SK-N-SH (cell line): ENCODE measurements around the gene KRTAP1-1. TPM values are rescaled to one million over a fixed set of nuclear protein-coding genes. Genes with fewer than 3 reads are reported as not detected.

Experiments used
- CTCF ChIA-PET: fragments of 300-600, 350-600 bp; formaldehyde crosslinking; extraction: SDS; loops from one replicate; lab custom pipeline; 2021; lab: Yijun Ruan, JAX
- POLR2A ChIA-PET: fragments of 350-600 bp; sonication (Branson Sonifier 250); formaldehyde crosslinking; extraction: SDS; loops from one replicate; lab custom pipeline; 2020; ENCODE audit warnings: antibody characterized with exemption, inconsistent platforms; lab: Yijun Ruan, JAX
- DNase-seq: peaks from one replicate; pipeline ENCODE4 v3.0.0; 2012
- H2AFZ ChIP-seq: fragments of 200-600 bp; sonication (generic); 2 replicates; pipeline ENCODE4 v1.8.1; 2016; ENCODE audit warnings: antibody characterized with exemption, mild to moderate bottlenecking, low read depth
- H3F3A ChIP-seq: fragments of 200-600 bp; sonication (generic); replicated peaks from 2 replicates; pipeline ENCODE3; 2016; ENCODE audit warnings: antibody characterized with exemption, mild to moderate bottlenecking; ENCODE audit not compliant: insufficient read depth
- H3K27ac ChIP-seq, 2 experiments: fragments of 200-500 bp in 1 of 2; fragments of 200-600 bp in 1 of 2; sonication (Bioruptor generic) in 1 of 2; sonication (generic), shearing (Covaris generic) in 1 of 2; 2 replicates each; pipeline versions ENCODE4 v1.5.1 to v1.6.1; 2014 to 2016; ENCODE audit warnings: low read depth in 2 of 2, inconsistent platforms in 1 of 2, low read length in 1 of 2, mild to moderate bottlenecking in 1 of 2, mixed read lengths in 1 of 2
- H3K27me3 ChIP-seq: fragments of 200-600 bp; sonication (generic), shearing (Covaris generic); 2 replicates; pipeline ENCODE4 v1.6.1; 2016; ENCODE audit warnings: mixed run types; ENCODE audit not compliant: insufficient read depth
- H3K36me3 ChIP-seq, 2 experiments: fragments of 200-500 bp in 1 of 2; fragments of 200-600 bp in 1 of 2; sonication (Bioruptor generic) in 1 of 2; sonication (generic) in 1 of 2; replicated peaks in 1 of 2; 2 replicates each; pipeline versions ENCODE3 to v1.5.1; 2014 to 2016; ENCODE audit warnings: low read length in 1 of 2, mild to moderate bottlenecking in 1 of 2; ENCODE audit not compliant: insufficient read depth in 2 of 2, control insufficient read depth in 1 of 2
- H3K4me1 ChIP-seq, 2 experiments: fragments of 200-500 bp in 1 of 2; fragments of 200-600 bp in 1 of 2; sonication (Bioruptor generic) in 1 of 2; sonication (generic), shearing (Covaris generic) in 1 of 2; 2 replicates each; pipeline versions ENCODE4 v1.5.1 to v1.6.1; 2014 to 2016; ENCODE audit warnings: low read depth in 1 of 2, low read length in 1 of 2, mixed run types in 1 of 2; ENCODE audit not compliant: insufficient read depth in 2 of 2, control insufficient read depth in 1 of 2
- H3K4me2 ChIP-seq: fragments of 200-600 bp; sonication (generic), shearing (Covaris generic); 2 replicates; pipeline ENCODE4 v1.6.1; 2017; ENCODE audit warnings: mixed run types
- H3K4me3 ChIP-seq, 2 experiments: fragments of 200-500 bp in 1 of 2; fragments of 200-600 bp in 1 of 2; sonication (Bioruptor generic) in 1 of 2; sonication (generic), shearing (Covaris generic) in 1 of 2; 2 replicates each; pipeline versions ENCODE4 v1.5.1 to v1.8.1; 2014 to 2016; ENCODE audit warnings: low read depth in 2 of 2, inconsistent platforms in 1 of 2, low read length in 1 of 2, mild to moderate bottlenecking in 1 of 2, mixed read lengths in 1 of 2, moderate library complexity in 1 of 2
- H3K79me2 ChIP-seq: fragments of 200-600 bp; sonication (generic); 2 replicates; pipeline ENCODE4 v1.8.1; 2017; ENCODE audit warnings: mild to moderate bottlenecking; ENCODE audit not compliant: insufficient read depth
- H3K9ac ChIP-seq: fragments of 200-600 bp; sonication (generic); 2 replicates; pipeline ENCODE4 v1.6.1; 2017; ENCODE audit warnings: mixed run types
- H3K9me2 ChIP-seq: fragments of 200-600 bp; sonication (generic); 2 replicates; pipeline ENCODE4 v1.6.1; 2017; ENCODE audit warnings: mixed run types
- H3K9me3 ChIP-seq: fragments of 200-600 bp; sonication (generic); 2 replicates; pipeline ENCODE4 v1.6.1; 2017; ENCODE audit warnings: mixed run types, mild to moderate bottlenecking, moderate library complexity
- H4K20me1 ChIP-seq: fragments of 200-600 bp; sonication (generic); 2 replicates; pipeline ENCODE4 v1.6.1; 2017; ENCODE audit warnings: mild to moderate bottlenecking, mixed run types; ENCODE audit not compliant: insufficient read depth
- ELF1 ChIP-seq: IDR thresholded peaks from 2 replicates; pipeline ENCODE4 v1.4.0; 2012
- EP300 ChIP-seq, 2 experiments: IDR thresholded peaks; 2 replicates each; pipeline versions ENCODE4 v1.4.0 to v1.6.1; 2012; ENCODE audit warnings: borderline replicate concordance in 1 of 2, low read depth in 1 of 2, low read length in 1 of 2
- EZH2phosphoT487 ChIP-seq: fragments of 200-600 bp; sonication (generic); IDR thresholded peaks from 2 replicates; pipeline ENCODE4 v1.6.1; 2017; ENCODE audit warnings: low read depth, mixed run types, mild to moderate bottlenecking, antibody characterized with exemption, moderate library complexity, borderline replicate concordance
- FOSL2 ChIP-seq: IDR thresholded peaks from 2 replicates; pipeline ENCODE4 v1.4.0; 2012; ENCODE audit warnings: low read depth, mild to moderate bottlenecking, moderate library complexity, borderline replicate concordance
- FOXJ3 ChIP-seq: sonication (generic); formaldehyde crosslinking; IDR thresholded peaks from 2 replicates; pipeline ENCODE4 v1.5.1; 2020; ENCODE audit warnings: mild to moderate bottlenecking, missing genetic modification reagents
- FOXM1 ChIP-seq: IDR thresholded peaks from 2 replicates; pipeline ENCODE4 v1.4.0; 2012; ENCODE audit warnings: low read depth, mild to moderate bottlenecking
- GABPA ChIP-seq: IDR thresholded peaks from 2 replicates; pipeline ENCODE4 v1.4.0; 2012; ENCODE audit warnings: low read depth, mild to moderate bottlenecking
- RCOR1 ChIP-seq: fragments of 150-350 bp; IDR thresholded peaks from 2 replicates; pipeline ENCODE4 v1.6.1; 2017; ENCODE audit warnings: antibody characterized with exemption, low read length
- RXRA ChIP-seq: IDR thresholded peaks from 2 replicates; pipeline ENCODE4 v1.4.0; 2012; ENCODE audit warnings: low read depth, mild to moderate bottlenecking, borderline replicate concordance
- SIN3A ChIP-seq: IDR thresholded peaks from 2 replicates; pipeline ENCODE4 v1.6.1; 2012; ENCODE audit warnings: low read depth, mild to moderate bottlenecking, low read length, moderate library complexity, borderline replicate concordance
- TAF1 ChIP-seq: IDR thresholded peaks from 2 replicates; pipeline ENCODE4 v1.6.1; 2012; ENCODE audit warnings: low read depth, mild to moderate bottlenecking, low read length, moderate library complexity, borderline replicate concordance
- TEAD4 ChIP-seq: IDR thresholded peaks from 2 replicates; pipeline ENCODE4 v1.4.0; 2012; ENCODE audit warnings: mild to moderate bottlenecking, borderline replicate concordance; ENCODE audit not compliant: insufficient read depth
- YY1 ChIP-seq: IDR thresholded peaks from 2 replicates; pipeline ENCODE4 v1.4.0; 2012; ENCODE audit warnings: low read depth, mild to moderate bottlenecking
- WGBS: methylation state at CpG from one replicate; pipeline ENCODE4 v1.1.6; 2017; ENCODE audit warnings: low lambda C conversion rate; 5-methylcytosine and 5-hydroxymethylcytosine counted together
- polyA plus RNA-seq, 3 experiments: library from polyadenylated mRNA; depleted of rRNA; stranded (reverse); fragments of >200 nt; gene quantifications; 2 replicates each; pipeline ENCODE4 v1.2.3, GENCODE V29; 2012
- TF ChIP-seq, protein P1 (sequence below): IDR thresholded peaks from 2 replicates; pipeline ENCODE4; 2012
- TF ChIP-seq, protein P2 (sequence below): IDR thresholded peaks from 2 replicates; pipeline ENCODE4 v1.4.0; 2012; ENCODE audit warnings: low read depth, borderline replicate concordance
- TF ChIP-seq, protein P3 (sequence below): fragments of 200-600 bp; sonication (generic); IDR thresholded peaks from 2 replicates; pipeline ENCODE4 v1.6.1; 2017; ENCODE audit warnings: antibody characterized with exemption, mild to moderate bottlenecking, moderate library complexity

The KRTAP1-1 gene
- polyA plus RNA-seq, 1 of the 3 experiments (the other 2 are of a cell fraction) = not detected

DNA sequence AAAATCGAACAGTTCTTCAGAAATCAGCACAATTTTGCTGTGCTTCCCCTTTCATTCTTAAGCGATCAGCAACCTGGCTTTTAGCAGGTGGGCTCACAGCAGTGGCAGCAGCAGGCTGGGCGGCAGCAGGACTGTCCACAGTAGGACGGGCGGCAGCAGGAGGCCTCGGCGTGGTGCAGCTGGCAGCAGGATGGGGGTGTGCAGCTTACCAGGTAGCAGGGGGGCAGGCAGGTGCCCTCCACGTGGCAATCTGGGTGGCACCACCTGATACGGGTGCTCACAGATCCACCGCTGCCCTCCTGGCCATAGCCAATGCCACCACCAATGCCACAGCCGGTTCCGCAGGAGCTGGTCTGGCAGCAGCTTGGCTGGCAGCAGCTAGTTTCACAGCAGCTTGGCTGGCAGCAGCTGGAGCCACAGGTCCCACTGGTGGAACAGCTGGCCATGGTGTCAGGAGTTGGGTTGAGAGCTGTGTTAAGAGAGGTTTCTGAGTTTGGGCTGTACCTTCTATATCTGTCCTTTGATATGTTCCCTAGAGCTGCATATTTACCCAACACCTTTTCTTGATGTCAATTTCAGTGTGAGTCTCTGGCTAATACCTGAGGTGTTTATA is 11.5 kb downstream of the KRTAP1-1 start, which contains the start of gene KRTAP1-4:
Gene KRTAP1-4, minus strand, starts transcription at position 563 of the 613 bp plus-strand sequence. Its CDS starts 117 bp downstream, at position 446.
- Histone ChIP-seq H3K79me2 (no peaks in the 10 kb centered on the region), H3K9ac (no peak within 1 kb of the TSS), H3K9me3 (no peaks in the 10 kb centered on the region), H3K4me3 (no peak within 1 kb of the TSS), H3K27ac (no peak within 1 kb of the TSS), H3K27me3 (peaks cover 48% of the 10 kb centered on the region), H3K4me1 (no peaks in the 10 kb centered on the region), H3F3A (no peaks in the 10 kb centered on the region), H3K9me2 (no peaks in the 10 kb centered on the region), H3K4me2 (no peak within 1 kb of the TSS)
- ChIA-PET CTCF (interaction anchor here (0.8 to 1.6 kb wide), 2 partner anchors 227 to 299 kb away, joined by 3 to 4 read pairs; no protein-coding TSS in a partner anchor), POLR2A (no interaction called here)
- 5% methylated on average over 7 of the region's 12 CpGs for WGBS
- no peak for DNase-seq
- TF ChIP-seq TEAD4 (no peak), RCOR1 (no peak), FOXM1 (no peak), RXRA (no peak), EP300 (IDR thresholded peaks at IDR 0.05; ENCODE audit: borderline replicate concordance in 1 of 2, low read depth in 1 of 2, low read length in 1 of 2) (no peak), GABPA (no peak), SIN3A (no peak), YY1 (no peak), FOSL2 (no peak), ELF1 (no peak), TAF1 (no peak), FOXJ3 (CRISPR knock-in tag) (no peak)
- TF ChIP-seq, protein P1, sequence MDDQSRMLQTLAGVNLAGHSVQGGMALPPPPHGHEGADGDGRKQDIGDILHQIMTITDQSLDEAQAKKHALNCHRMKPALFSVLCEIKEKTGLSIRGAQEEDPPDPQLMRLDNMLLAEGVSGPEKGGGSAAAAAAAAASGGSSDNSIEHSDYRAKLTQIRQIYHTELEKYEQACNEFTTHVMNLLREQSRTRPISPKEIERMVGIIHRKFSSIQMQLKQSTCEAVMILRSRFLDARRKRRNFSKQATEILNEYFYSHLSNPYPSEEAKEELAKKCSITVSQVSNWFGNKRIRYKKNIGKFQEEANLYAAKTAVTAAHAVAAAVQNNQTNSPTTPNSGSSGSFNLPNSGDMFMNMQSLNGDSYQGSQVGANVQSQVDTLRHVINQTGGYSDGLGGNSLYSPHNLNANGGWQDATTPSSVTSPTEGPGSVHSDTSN = no peak
- TF ChIP-seq, protein P2, sequence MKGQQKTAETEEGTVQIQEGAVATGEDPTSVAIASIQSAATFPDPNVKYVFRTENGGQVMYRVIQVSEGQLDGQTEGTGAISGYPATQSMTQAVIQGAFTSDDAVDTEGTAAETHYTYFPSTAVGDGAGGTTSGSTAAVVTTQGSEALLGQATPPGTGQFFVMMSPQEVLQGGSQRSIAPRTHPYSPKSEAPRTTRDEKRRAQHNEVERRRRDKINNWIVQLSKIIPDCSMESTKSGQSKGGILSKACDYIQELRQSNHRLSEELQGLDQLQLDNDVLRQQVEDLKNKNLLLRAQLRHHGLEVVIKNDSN = no peak
- TF ChIP-seq, all 33 proteins: peak for 0
- Histone ChIP-seq H4K20me1 (no peaks in the 10 kb centered on the region), H2AFZ (no peak within 1 kb of the TSS), H3K36me3 (no peaks in the 10 kb centered on the region)

DNA sequence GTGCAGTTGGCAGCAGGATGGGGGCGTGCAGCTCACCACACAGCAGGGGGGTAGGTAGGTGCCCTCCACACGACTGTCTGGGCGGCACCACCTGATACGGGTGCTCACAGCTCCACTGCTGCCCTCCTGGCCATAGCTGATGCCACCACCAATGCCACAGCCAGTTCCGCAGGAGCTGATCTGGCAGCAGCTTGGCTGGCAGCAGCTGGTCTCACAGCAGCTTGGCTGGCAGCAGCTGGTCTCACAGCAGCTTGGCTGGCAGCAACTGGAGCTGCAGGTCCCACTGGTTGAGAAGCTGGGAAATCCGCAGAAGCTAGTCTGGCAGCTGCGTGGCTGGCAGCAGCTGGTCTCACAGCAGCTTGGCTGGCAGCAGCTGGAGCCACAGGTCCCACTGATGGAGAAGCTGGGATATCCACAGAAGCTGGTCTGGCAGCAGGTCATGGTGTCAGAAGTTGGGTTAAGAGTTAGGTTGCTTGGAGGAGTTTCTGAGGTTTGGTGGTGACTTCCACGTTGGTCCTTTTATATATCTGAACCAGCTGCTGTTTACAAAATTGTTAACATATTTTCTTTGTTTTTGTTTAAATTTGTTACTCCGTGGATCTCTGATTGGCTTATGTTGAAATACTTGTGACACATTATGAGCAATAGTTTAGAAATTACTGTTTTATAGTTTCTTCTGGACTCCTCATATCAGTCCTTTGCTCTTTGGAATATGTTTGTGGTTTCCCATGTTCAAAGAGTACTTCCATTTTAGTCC is 14.4 kb downstream of the KRTAP1-1 start, which contains the start of gene KRTAP1-5:
Gene KRTAP1-5, minus strand, starts transcription at position 494 of the 757 bp plus-strand sequence. Its CDS starts 53 bp downstream, at position 441.
- Histone ChIP-seq H3K9me2 (no peaks in the 10 kb centered on the region), H3K9me3 (no peaks in the 10 kb centered on the region), H4K20me1 (no peaks in the 10 kb centered on the region), H2AFZ (no peak within 1 kb of the TSS), H3K9ac (no peak within 1 kb of the TSS), H3K79me2 (no peaks in the 10 kb centered on the region), H3K4me2 (no peak within 1 kb of the TSS), H3K36me3 (no peaks in the 10 kb centered on the region), H3K27me3 (peaks cover 42% of the 10 kb centered on the region), H3K4me1 (no peaks in the 10 kb centered on the region), H3K4me3 (no peak within 1 kb of the TSS), H3F3A (no peaks in the 10 kb centered on the region), H3K27ac (no peak within 1 kb of the TSS)
- DNase-seq = no peak
- POLR2A ChIA-PET = no interaction called here
- TF ChIP-seq, protein P3, sequence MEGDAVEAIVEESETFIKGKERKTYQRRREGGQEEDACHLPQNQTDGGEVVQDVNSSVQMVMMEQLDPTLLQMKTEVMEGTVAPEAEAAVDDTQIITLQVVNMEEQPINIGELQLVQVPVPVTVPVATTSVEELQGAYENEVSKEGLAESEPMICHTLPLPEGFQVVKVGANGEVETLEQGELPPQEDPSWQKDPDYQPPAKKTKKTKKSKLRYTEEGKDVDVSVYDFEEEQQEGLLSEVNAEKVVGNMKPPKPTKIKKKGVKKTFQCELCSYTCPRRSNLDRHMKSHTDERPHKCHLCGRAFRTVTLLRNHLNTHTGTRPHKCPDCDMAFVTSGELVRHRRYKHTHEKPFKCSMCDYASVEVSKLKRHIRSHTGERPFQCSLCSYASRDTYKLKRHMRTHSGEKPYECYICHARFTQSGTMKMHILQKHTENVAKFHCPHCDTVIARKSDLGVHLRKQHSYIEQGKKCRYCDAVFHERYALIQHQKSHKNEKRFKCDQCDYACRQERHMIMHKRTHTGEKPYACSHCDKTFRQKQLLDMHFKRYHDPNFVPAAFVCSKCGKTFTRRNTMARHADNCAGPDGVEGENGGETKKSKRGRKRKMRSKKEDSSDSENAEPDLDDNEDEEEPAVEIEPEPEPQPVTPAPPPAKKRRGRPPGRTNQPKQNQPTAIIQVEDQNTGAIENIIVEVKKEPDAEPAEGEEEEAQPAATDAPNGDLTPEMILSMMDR = no peak
- no peak for TF ChIP-seq FOXM1
- no peak for TF ChIP-seq EZH2phosphoT487
- CTCF ChIA-PET = no interaction called here
- 1% methylated on average over 2 of the region's 9 CpGs for WGBS
